Heart left ventricle (tissue), 13 donors: ENCODE results near the gene CFLAR.

ENCODE experiments used
- POLR2A ChIP-seq, 2 donors: fragments of 450-650 bp; IDR thresholded peaks; one replicate each; pipeline ENCODE4 v1.6.1; 2017; ENCODE audit warnings: antibody characterized with exemption in 2 of 2, mild to moderate bottlenecking in 2 of 2, moderate library complexity in 2 of 2
- TF ChIP-seq, protein P1 (sequence below), 12 donors: fragments of 200-600 bp; sonication (generic) in 4 of 12; IDR thresholded peaks; one replicate each; pipeline versions ENCODE4 v1.5.0 to v1.8.0; 2018 to 2022; ENCODE audit warnings: antibody characterized with exemption in 12 of 12, mild to moderate bottlenecking in 5 of 12
- donor health status: ischemic (EF 13 %, LVEDD 7.1; RV severe dilation, severe dysfunction).
- donor health status: DM: no; HTN: yes; CAD: no.
- donor health status: DM: no; HTN: no; CAD: no.
- donor health status: ischemic (EF 25% LVEDD 6.9; RV normal size, moderate dysfunction).
- donor health status: ischemic (EF 25% LVEDD 5.7; RV mildly dilated, moderate dysfunction).
- donor health status: ischemic (EF 35%, LVEDD 5.7; RV mildly dilated, moderate dysfunction).
- donor health status: nonischemic (EF 11% LVEDD 7.7; RV severe dilation, severe dysfunction).
- donor health status: DM: yes; HTN: yes; CAD: no.
- donor health status: PGD.
- donor health status: ischemic (EF 29% LVEDD 5.4; RV normal size, mild dysfunction).
- donor health status: nonischemic (EF 23%, LVEDD 6.1; RV moderate dilation, normal function).

GRCh38 chr2:201127570-201127969, 11.6 kb downstream of the CFLAR start:
- TF ChIP-seq, protein P1, sequence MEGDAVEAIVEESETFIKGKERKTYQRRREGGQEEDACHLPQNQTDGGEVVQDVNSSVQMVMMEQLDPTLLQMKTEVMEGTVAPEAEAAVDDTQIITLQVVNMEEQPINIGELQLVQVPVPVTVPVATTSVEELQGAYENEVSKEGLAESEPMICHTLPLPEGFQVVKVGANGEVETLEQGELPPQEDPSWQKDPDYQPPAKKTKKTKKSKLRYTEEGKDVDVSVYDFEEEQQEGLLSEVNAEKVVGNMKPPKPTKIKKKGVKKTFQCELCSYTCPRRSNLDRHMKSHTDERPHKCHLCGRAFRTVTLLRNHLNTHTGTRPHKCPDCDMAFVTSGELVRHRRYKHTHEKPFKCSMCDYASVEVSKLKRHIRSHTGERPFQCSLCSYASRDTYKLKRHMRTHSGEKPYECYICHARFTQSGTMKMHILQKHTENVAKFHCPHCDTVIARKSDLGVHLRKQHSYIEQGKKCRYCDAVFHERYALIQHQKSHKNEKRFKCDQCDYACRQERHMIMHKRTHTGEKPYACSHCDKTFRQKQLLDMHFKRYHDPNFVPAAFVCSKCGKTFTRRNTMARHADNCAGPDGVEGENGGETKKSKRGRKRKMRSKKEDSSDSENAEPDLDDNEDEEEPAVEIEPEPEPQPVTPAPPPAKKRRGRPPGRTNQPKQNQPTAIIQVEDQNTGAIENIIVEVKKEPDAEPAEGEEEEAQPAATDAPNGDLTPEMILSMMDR (IDR thresholded peaks at IDR 0.05): no peak
- TF ChIP-seq POLR2A (IDR thresholded peaks at IDR 0.05): peak in 1 of 2 donors; percentile 41
